HAP-1 (cell line): ENCODE results near the gene SIK3.

Source experiments
- DNase-seq, 2 experiments: peaks; one replicate each; pipeline ENCODE4 v3.0.0-alpha.2; 2016 to 2020; ENCODE audit warnings: low spot score in 2 of 2
- H3K27me3 ChIP-seq: fragments of 250-450 bp; sonication (Bioruptor Pico); 2 replicates; pipeline ENCODE4 v1.5.1; 2020; ENCODE audit warnings: low read depth, mild to moderate bottlenecking, moderate library complexity
- H3K36me3 ChIP-seq: fragments of 250-450 bp; sonication (Bioruptor Pico); replicated peaks from 2 replicates; pipeline ENCODE4 v1.5.1; 2020; ENCODE audit warnings: mild to moderate bottlenecking
- H3K4me1 ChIP-seq: fragments of 250-450 bp; sonication (Bioruptor Pico); 2 replicates; pipeline ENCODE4 v1.5.1; 2020; ENCODE audit warnings: mild to moderate bottlenecking
- H3K4me3 ChIP-seq: fragments of 250-450 bp; sonication (Bioruptor Pico); 2 replicates; pipeline ENCODE4 v1.5.1; 2020; ENCODE audit warnings: mild to moderate bottlenecking, moderate library complexity
- H3K9me3 ChIP-seq: fragments of 250-450 bp; sonication (Bioruptor Pico); 2 replicates; pipeline ENCODE4 v1.5.1; 2020; ENCODE audit warnings: mild to moderate bottlenecking, moderate library complexity
- in situ Hi-C: fragments of 300-500 bp; cut with MboI; formaldehyde crosslinking; loops from 3 replicates; pipeline ENCODE4 v1.14.3; 2020; ENCODE audit warnings: low sequenced_read_pairs, inconsistent platforms, mixed read lengths

The SIK3 gene

DNA sequence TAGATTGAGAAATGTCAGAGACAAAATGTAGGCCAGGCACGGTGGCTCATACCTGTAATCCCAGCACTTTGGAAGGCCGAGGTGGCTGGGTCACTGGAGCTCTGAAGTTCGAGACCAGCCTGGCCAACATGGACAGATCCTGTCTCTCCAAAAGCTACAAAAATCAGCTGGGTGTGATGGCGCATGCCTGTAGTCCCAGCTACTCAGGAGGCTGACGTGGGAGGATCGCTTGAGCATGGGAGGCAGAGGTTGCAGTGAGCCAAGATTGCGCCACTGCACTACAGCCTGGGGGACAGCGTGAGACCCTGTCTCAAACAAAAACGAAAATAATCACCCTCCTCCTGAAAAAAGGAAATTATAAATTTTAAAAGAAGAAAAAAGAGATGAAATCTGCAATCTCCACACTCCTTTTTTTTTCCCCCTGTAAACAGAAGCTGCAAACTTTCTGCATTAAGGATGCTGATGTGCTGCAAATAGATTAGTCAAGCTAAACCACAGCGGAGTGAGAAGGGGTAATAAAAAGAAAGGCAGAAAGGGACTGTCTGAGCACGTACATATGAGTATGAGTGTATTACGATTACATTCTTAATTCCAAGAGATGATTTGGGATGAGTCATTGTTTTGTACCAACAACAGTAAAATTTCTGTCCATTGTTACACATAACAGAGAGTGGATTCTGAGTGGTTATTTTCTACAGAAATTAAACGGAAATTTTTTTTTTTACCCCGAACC, 87.3 kb downstream of the SIK3 start:
- Histone ChIP-seq H3K4me1 (peaks cover 3% of the 10 kb centered on the region), H3K9me3 (no peaks in the 10 kb centered on the region), H3K36me3 (no peaks in the 10 kb centered on the region), H3K27me3 (no peaks in the 10 kb centered on the region), H3K4me3 (no peak overlapping the region)
- in situ Hi-C loops, result no loop called here
- DNase-seq, result no peak

- in situ Hi-C loops, result no loop called here
- H3K4me3 ChIP-seq, result no peak overlapping the region
- no peaks in the 10 kb centered on the region for H3K27me3 ChIP-seq
- H3K36me3 ChIP-seq, result no peaks in the 10 kb centered on the region
- no peaks in the 10 kb centered on the region for H3K9me3 ChIP-seq
- peaks cover 3% of the 10 kb centered on the region for H3K4me1 ChIP-seq
- DNase-seq, result no peak
These were observed 88.2 kb downstream of the SIK3 start for GRCh38 chr11:117009905-117010605.

DNA sequence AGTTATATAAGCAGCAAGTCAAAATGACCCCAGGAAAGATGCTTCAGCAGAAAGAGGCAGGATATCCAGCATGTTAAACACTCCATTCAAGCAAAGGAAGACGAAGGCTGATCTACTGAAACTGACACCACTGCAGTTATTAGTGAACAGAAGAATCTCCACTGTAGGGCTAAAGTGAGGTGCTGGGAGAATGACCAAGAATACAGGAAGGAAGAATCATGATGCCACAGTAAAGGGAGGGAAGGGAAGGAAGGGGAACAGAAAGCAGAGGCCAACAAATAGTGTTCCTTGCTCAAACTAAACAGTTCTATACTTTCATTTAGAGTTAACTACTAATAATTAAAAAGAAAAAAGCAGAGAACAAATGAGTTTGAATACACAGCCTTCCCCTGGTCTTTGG, 92.5 kb downstream of the SIK3 start:
- no peak for DNase-seq
- in situ Hi-C loops, result no loop called here
- Histone ChIP-seq H3K4me3 (no peak overlapping the region), H3K4me1 (no peaks in the 10 kb centered on the region), H3K9me3 (no peaks in the 10 kb centered on the region), H3K27me3 (no peaks in the 10 kb centered on the region), H3K36me3 (no peaks in the 10 kb centered on the region)

DNA sequence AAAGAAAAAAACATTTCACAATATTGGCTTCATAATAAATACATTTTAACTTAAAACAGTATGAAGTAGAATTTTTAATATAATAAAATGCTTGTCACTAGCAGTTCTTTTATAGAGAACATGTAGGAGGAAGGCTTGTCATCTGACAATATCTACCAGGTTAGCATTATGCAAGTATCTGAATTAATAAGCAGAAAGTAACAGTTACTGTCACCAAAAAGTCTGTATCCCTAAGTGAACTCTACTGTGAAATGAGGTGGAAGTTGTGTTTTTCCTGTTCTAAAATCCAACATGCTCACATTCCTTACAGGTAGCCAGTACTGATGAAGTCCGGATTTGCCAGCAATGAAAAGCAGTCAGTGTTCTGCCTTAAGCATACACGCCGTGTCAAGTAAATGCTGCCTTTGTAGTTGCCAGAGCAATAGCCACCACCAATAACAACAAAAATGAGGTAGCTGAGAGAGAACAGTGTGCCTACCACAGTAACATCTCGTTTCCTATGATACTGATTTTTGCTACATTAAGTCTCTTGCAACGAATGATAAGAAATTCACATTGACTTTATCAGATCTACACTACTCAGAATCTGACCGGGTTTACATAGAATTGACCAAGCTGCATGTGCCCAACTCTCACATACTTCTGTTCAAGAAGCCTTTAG, 95.5 kb downstream of the SIK3 start:
- no peak for DNase-seq
- Histone ChIP-seq H3K9me3 (no peaks in the 10 kb centered on the region), H3K4me1 (no peaks in the 10 kb centered on the region), H3K4me3 (no peak overlapping the region), H3K27me3 (no peaks in the 10 kb centered on the region), H3K36me3 (no peaks in the 10 kb centered on the region)
- in situ Hi-C loops, result no loop called here

GRCh38 chr11:117000014-117000737, 98.1 kb downstream of the SIK3 start:
- Histone ChIP-seq H3K27me3 (no peaks in the 10 kb centered on the region), H3K9me3 (no peaks in the 10 kb centered on the region), H3K36me3 (no peaks in the 10 kb centered on the region), H3K4me3 (no peak overlapping the region), H3K4me1 (no peaks in the 10 kb centered on the region)
- in situ Hi-C loops, result no loop called here
- DNase-seq, result no peak

DNA sequence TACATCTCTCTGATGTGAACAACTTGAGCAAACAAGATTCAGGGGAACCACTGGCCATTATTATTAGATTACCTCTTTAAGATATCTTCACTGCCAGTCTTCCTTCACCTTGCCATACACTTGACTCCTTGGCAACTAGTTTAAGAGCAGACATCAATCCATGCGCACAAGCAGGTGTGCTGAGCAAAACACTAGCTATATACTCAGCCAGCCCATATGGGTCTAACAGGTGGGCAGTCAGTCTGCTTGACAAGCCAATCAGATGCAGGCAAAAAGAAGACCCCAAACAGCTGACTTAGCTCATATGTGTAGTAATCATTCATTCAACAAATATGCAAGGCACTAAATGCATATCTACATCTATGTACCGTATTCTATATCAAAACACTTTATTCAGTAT, 101.2 kb downstream of the SIK3 start:
- peaks cover 15% of the 10 kb centered on the region for H3K4me1 ChIP-seq
- in situ Hi-C loops, result no loop called here
- H3K27me3 ChIP-seq, result no peaks in the 10 kb centered on the region

GRCh38 chr11:116994195-116994594, 104.0 kb downstream of the SIK3 start:
- in situ Hi-C loops, result no loop called here
- Histone ChIP-seq H3K4me1 (peaks cover 38% of the 10 kb centered on the region), H3K36me3 (no peaks in the 10 kb centered on the region)

More for the DNA sequence above, 101.2 kb downstream of the SIK3 start:
- DNase-seq, result no peak
- H3K4me3 ChIP-seq, result no peak overlapping the region
- no peaks in the 10 kb centered on the region for H3K36me3 ChIP-seq
- no peaks in the 10 kb centered on the region for H3K9me3 ChIP-seq

GRCh38 chr11:116993599-116993998, 104.6 kb downstream of the SIK3 start:
- Histone ChIP-seq H3K4me3 (no peak overlapping the region), H3K27me3 (no peaks in the 10 kb centered on the region), H3K36me3 (no peaks in the 10 kb centered on the region), H3K9me3 (no peaks in the 10 kb centered on the region), H3K4me1 (peaks cover 44% of the 10 kb centered on the region)
- in situ Hi-C loops, result no loop called here
- peak; percentile 55 to 80 for DNase-seq

More at GRCh38 chr11:116994195-116994594, 104.0 kb downstream of the SIK3 start:
- no peak overlapping the region for H3K4me3 ChIP-seq
- H3K27me3 ChIP-seq, result no peaks in the 10 kb centered on the region
- DNase-seq, result peak in 1 of 2 experiments; percentile 60
- no peaks in the 10 kb centered on the region for H3K9me3 ChIP-seq

- Histone ChIP-seq H3K36me3 (no peaks in the 10 kb centered on the region), H3K27me3 (no peaks in the 10 kb centered on the region), H3K4me3 (no peak overlapping the region), H3K9me3 (no peaks in the 10 kb centered on the region), H3K4me1 (peaks cover 49% of the 10 kb centered on the region)
- in situ Hi-C loops, result no loop called here
- DNase-seq, result no peak
These were observed 106.7 kb downstream of the SIK3 start for GRCh38 chr11:116991491-116991890.

GRCh38 chr11:116990811-116991210, 107.4 kb downstream of the SIK3 start:
- peaks cover 49% of the 10 kb centered on the region for H3K4me1 ChIP-seq
- H3K9me3 ChIP-seq, result no peaks in the 10 kb centered on the region
- H3K27me3 ChIP-seq, result no peaks in the 10 kb centered on the region
- no peaks in the 10 kb centered on the region for H3K36me3 ChIP-seq
- in situ Hi-C loops, result no loop called here
- no peak overlapping the region for H3K4me3 ChIP-seq
- DNase-seq, result peak; percentile 26 to 91

DNA sequence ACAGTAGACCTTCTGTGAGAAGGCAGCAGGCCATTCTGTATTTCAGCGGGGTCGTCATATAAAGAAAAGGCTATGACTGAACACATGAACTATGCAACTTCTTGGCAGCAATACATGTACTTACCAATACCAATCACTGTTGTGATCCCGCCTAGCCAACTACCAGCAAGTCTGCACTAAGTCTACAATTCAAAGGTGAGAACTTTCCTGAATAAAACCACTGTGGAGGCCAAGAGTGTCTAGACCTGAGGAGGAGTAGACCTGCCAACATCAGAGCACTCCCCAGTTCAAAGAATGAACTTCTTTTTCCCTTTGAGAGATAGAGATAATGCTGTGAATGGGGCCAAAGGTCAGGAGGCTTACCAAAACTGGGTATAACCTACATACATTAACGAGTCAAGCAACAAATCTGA, 108.2 kb downstream of the SIK3 start:
- no peaks in the 10 kb centered on the region for H3K36me3 ChIP-seq
- no peaks in the 10 kb centered on the region for H3K27me3 ChIP-seq
- no peak overlapping the region for H3K4me3 ChIP-seq
- H3K4me1 ChIP-seq, result peaks cover 49% of the 10 kb centered on the region
- DNase-seq, result peak; percentile 14 to 25
- no peaks in the 10 kb centered on the region for H3K9me3 ChIP-seq
- in situ Hi-C loops, result no loop called here

DNA sequence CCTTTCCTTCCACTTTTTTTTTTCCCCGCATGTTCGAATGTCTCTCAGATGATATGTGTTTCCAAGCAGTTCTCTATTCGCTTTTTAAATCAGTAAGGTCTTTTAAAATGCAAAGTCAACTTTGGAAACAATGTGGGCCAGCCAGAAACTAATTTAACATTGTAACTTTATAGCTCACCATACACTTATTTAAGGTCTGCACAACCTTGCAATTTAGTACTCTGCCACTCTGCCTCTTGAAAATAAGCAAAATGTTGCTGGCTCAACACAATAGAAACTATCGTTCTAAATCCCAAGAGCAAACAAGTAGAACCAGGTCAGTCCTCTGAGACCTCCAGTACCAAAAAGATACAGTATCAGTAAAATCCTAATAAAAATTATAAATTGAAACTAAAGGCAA, 109.0 kb downstream of the SIK3 start:
- H3K4me1 ChIP-seq, result peaks cover 43% of the 10 kb centered on the region
- no peaks in the 10 kb centered on the region for H3K36me3 ChIP-seq
- peak; percentile 16 to 86 for DNase-seq
- no peaks in the 10 kb centered on the region for H3K27me3 ChIP-seq
- H3K9me3 ChIP-seq, result no peaks in the 10 kb centered on the region
- in situ Hi-C loops, result no loop called here
- H3K4me3 ChIP-seq, result no peak overlapping the region

- Histone ChIP-seq H3K36me3 (no peaks in the 10 kb centered on the region), H3K9me3 (no peaks in the 10 kb centered on the region), H3K4me1 (peaks cover 36% of the 10 kb centered on the region), H3K4me3 (no peak overlapping the region), H3K27me3 (no peaks in the 10 kb centered on the region)
- in situ Hi-C loops, result no loop called here
- DNase-seq, result no peak
These were observed 111.6 kb downstream of the SIK3 start for GRCh38 chr11:116986521-116987105.
